ENCODE results near the gene BRD1. TPM values are rescaled to one million over a fixed set of nuclear protein-coding genes. Genes with fewer than 3 reads are reported as not detected.

Gene BRD1
- total RNA-seq, 1 experiment from 2014 or later: 19.1 TPM

DNA sequence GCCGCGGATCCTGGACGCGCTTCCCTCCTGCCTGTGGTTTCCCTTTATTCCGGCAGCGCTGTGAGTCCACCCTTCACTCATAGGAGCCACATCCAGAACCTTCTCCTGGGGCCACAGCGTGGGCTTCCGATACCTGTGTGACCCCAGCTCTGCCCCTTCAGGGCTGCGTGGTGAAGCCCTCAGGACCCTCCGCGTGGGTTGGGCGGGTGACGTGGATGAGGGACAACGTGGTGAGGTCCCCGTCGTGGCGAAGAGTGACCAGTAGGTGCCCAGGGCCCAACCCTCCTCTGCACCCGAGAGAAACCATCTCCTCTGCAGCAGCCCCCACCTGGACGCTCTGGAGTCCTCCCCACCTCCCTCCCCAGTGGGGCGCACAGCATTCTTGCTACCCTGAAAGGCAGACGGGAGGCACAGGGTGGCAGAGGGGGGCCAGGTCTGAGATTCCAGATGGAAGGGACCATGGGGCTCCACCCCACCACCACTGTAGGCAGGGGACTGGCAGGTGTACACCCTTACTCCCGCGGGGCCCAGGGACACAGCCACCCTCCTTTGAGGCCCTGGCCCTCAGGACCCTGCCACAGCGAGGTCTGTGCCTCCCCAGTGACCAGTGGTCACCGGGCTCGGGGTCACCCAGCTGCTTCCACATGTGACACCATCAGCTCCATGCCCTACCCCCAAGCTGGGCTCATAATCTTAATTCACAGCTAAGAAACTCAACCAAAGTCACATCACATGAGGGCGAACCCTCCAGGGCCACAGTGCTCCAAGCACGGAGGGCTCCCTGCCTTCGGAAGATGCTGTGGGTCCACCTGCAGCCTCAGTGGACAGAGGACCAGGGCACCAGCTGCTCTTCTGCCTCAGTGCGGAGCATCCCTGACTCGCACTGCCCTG lies 22.6 kb upstream of the BRD1 start:
- ATAC-seq: no peak
- BruUV-seq (replicated peaks): no TSS peak
- ChIA-PET POLR2A (ENCODE audit: unreplicated experiment) (no interaction called here), CTCF (no interaction called here)
- H3K4me2 ChIP-seq (ENCODE audit: low read length): no peak overlapping the region
- H3K9me2 ChIP-seq (replicated peaks; ENCODE audit: low read length): no peaks in the 10 kb centered on the region
- no peak for DNase-seq
- H2AFZ ChIP-seq (ENCODE audit: low read length): no peak overlapping the region
- H4K20me1 ChIP-seq (ENCODE audit: low read length): peaks cover 9% of the 10 kb centered on the region
- 0 out of 2 replicates have a peak, but pooled peaks cover under 1% of the 10 kb centered on the region for H3K4me1 ChIP-seq (ENCODE audit: insufficient read depth, low read length)
- H3K27me3 ChIP-seq (ENCODE audit: low read length): peaks cover 14% of the 10 kb centered on the region
- no peaks in the 10 kb centered on the region for H3K36me3 ChIP-seq (ENCODE audit: low read depth, low read length)
- H3F3A ChIP-seq (ENCODE audit: low read length, unreplicated experiment): no peaks in the 10 kb centered on the region
- no peak overlapping the region for H3K4me3 ChIP-seq (ENCODE audit: low read length)
- intact Hi-C loops (cut with micrococcal nuclease): loop anchor here (5.0 kb wide), 1 partner anchor 67 kb away; the partner anchor contains the start of genes ALG12 and CRELD2
- H3K9ac ChIP-seq (ENCODE audit: low read length): no peak overlapping the region
- no peaks in the 10 kb centered on the region for H3K9me3 ChIP-seq (ENCODE audit: low read length)
- peaks cover 12% of the 10 kb centered on the region for H3K79me2 ChIP-seq (ENCODE audit: low read length)
- no peak overlapping the region for H3K27ac ChIP-seq (ENCODE audit: low read length)
- no peak for TF ChIP-seq EZH2 (IDR thresholded peaks at IDR 0.05; ENCODE audit: low read length, unreplicated experiment)
- TF ChIP-seq, protein P1, sequence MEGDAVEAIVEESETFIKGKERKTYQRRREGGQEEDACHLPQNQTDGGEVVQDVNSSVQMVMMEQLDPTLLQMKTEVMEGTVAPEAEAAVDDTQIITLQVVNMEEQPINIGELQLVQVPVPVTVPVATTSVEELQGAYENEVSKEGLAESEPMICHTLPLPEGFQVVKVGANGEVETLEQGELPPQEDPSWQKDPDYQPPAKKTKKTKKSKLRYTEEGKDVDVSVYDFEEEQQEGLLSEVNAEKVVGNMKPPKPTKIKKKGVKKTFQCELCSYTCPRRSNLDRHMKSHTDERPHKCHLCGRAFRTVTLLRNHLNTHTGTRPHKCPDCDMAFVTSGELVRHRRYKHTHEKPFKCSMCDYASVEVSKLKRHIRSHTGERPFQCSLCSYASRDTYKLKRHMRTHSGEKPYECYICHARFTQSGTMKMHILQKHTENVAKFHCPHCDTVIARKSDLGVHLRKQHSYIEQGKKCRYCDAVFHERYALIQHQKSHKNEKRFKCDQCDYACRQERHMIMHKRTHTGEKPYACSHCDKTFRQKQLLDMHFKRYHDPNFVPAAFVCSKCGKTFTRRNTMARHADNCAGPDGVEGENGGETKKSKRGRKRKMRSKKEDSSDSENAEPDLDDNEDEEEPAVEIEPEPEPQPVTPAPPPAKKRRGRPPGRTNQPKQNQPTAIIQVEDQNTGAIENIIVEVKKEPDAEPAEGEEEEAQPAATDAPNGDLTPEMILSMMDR (conservative IDR thresholded peaks at IDR 0.05; ENCODE audit: low read depth, low read length): no peak
- TF ChIP-seq EZH2phosphoT487 (IDR thresholded peaks at IDR 0.05; ENCODE audit: borderline replicate concordance, low read length): no peak

DNA sequence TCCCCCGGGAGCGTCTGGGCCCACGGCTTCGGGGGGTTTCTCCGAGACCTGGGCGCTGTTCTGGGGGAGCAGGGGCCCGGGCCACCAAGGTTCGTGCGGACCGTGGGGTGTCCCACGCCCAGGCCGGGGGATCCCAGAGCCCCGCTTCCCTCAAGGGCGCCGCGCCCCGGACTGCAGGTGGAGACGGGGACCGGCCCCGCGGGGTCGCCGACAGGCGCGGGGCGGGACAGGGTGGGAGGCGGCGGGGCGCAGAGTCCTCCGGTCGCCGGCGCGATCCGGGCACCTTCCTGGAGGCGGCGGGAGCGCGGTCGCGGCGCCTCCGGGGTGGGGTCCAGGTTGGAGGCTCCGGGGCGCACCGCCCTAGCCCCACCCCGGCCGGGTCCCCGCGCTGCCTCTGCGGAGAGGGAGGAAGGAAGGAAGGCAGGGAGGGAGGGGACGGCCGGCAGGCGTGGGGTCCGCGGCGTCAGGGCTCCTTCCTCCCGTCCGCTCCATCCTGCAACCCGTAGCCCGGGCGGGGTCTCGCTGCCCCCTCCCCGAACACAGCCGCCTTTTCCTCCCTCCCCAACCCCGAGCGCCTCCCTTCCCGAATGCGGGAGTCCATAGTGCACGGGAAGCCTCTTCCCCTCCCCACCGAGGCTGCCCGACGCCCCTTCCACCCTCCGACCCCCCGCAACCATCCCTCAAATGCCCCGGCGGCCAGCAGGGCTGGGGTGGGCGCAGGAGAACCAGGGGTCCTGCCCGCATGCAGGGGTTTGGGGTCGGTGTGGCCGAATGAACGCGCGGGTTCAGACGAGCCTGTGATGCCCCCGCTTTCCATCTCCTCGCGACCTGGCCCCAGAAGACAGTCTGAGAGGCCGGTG lies 21.7 kb upstream of the BRD1 start:
- ChIA-PET POLR2A (ENCODE audit: unreplicated experiment) (no interaction called here), CTCF (no interaction called here)
- Histone ChIP-seq H3K36me3 (ENCODE audit: low read depth, low read length) (no peaks in the 10 kb centered on the region), H2AFZ (ENCODE audit: low read length) (no peak overlapping the region), H3K79me2 (ENCODE audit: low read length) (peaks cover 3% of the 10 kb centered on the region), H3K4me3 (ENCODE audit: low read length) (no peak overlapping the region), H3K9me3 (ENCODE audit: low read length) (no peaks in the 10 kb centered on the region), H3K4me1 (ENCODE audit: insufficient read depth, low read length) (no peaks in the 10 kb centered on the region), H3F3A (ENCODE audit: low read length, unreplicated experiment) (no peaks in the 10 kb centered on the region), H3K4me2 (ENCODE audit: low read length) (no peak overlapping the region), H4K20me1 (ENCODE audit: low read length) (no peaks in the 10 kb centered on the region), H3K27ac (ENCODE audit: low read length) (no peak overlapping the region), H3K9me2 (replicated peaks; ENCODE audit: low read length) (no peaks in the 10 kb centered on the region), H3K27me3 (ENCODE audit: low read length) (peaks cover 14% of the 10 kb centered on the region), H3K9ac (ENCODE audit: low read length) (no peak overlapping the region)
- DNase-seq (no peak), ATAC-seq (no peak)
- BruUV-seq (replicated peaks): no TSS peak
- no peak for TF ChIP-seq EZH2 (IDR thresholded peaks at IDR 0.05; ENCODE audit: low read length, unreplicated experiment)
- TF ChIP-seq, protein P1 (conservative IDR thresholded peaks at IDR 0.05; ENCODE audit: low read depth, low read length): no peak
- no peak for TF ChIP-seq EZH2phosphoT487 (IDR thresholded peaks at IDR 0.05; ENCODE audit: borderline replicate concordance, low read length)
- intact Hi-C loops (cut with micrococcal nuclease): loop anchor here (5.0 kb wide), 1 partner anchor 68 kb away; the partner anchor contains the start of genes ALG12 and CRELD2
